Measurements from ENCODE around the gene UBE2G1. TPM values are rescaled to one million over a fixed set of nuclear protein-coding genes. Genes with fewer than 3 reads are reported as not detected.
A peak's percentile ranks its signal among the peaks of the same experiment; 100 is the strongest.

Gene UBE2G1
- total and polyA plus RNA-seq, 2 of the 13 experiments (the other 11 are each of a cell fraction or from before 2014, with no cell fraction given) = 27.9 to 42.6 TPM

DNA sequence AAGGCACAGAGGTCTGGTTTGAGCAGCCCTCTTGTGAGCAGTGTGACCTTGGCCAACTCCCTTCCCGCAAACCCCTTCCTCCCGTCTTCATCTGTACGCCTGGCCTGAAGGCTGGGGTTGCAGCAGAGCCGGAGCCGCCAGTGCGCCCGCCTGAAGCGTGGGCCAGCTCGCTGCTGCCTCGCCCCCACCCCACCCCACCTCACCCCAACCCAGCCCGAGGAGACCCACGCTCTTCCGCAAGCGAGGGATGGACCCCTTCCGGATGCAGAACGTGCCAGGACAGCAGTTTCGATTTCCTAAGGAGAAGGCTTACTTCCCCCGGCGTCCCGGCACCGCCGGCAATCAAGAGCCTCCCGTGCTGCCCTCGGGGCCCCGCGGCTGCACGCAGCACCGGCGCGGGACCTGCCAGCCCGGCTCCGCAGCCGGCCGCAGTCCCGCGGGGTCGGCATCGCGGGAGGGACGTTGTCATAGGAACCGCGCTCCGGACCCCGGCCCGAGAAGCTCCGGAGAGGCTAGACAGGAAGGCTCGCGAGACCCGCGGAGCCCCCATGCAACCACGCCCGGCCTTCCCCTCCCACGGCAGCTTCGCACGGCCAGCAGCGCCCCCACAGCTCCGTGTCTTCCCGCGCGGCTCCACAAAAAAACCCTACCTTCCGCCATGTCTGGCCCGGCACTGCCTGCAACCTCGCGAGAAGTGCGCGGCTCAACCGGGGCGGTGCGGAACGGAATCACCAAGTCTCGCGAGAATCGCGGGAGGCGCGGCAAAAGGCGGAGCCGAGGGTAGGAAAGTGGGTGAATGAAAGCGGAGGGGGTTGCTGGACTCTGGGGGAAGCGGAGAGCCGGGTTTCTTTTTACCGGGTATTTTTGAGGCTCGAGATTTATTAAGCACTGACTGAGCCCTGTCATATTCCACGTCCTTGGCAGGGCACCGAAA lies 102.9 kb downstream of the UBE2G1 start, which contains the start of gene ANKFY1 (continued):
- TF ChIP-seq, protein P1, sequence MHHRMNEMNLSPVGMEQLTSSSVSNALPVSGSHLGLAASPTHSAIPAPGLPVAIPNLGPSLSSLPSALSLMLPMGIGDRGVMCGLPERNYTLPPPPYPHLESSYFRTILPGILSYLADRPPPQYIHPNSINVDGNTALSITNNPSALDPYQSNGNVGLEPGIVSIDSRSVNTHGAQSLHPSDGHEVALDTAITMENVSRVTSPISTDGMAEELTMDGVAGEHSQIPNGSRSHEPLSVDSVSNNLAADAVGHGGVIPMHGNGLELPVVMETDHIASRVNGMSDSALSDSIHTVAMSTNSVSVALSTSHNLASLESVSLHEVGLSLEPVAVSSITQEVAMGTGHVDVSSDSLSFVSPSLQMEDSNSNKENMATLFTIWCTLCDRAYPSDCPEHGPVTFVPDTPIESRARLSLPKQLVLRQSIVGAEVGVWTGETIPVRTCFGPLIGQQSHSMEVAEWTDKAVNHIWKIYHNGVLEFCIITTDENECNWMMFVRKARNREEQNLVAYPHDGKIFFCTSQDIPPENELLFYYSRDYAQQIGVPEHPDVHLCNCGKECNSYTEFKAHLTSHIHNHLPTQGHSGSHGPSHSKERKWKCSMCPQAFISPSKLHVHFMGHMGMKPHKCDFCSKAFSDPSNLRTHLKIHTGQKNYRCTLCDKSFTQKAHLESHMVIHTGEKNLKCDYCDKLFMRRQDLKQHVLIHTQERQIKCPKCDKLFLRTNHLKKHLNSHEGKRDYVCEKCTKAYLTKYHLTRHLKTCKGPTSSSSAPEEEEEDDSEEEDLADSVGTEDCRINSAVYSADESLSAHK (CRISPR knock-in tag; IDR thresholded peaks at IDR 0.05; ENCODE audit: borderline replicate concordance) = no peak
- 0 out of 2 replicates have a peak, but pooled peaks have one; percentile 42 for TF ChIP-seq MYNN (CRISPR knock-in tag; IDR thresholded peaks at IDR 0.05; ENCODE audit: low read depth)
- no peak for TF ChIP-seq CREB1 (IDR thresholded peaks at IDR 0.05)
- TF ChIP-seq CREB1 (CRISPR knock-in tag; IDR thresholded peaks at IDR 0.05) = peak; percentile 46
- TF ChIP-seq, protein P2, sequence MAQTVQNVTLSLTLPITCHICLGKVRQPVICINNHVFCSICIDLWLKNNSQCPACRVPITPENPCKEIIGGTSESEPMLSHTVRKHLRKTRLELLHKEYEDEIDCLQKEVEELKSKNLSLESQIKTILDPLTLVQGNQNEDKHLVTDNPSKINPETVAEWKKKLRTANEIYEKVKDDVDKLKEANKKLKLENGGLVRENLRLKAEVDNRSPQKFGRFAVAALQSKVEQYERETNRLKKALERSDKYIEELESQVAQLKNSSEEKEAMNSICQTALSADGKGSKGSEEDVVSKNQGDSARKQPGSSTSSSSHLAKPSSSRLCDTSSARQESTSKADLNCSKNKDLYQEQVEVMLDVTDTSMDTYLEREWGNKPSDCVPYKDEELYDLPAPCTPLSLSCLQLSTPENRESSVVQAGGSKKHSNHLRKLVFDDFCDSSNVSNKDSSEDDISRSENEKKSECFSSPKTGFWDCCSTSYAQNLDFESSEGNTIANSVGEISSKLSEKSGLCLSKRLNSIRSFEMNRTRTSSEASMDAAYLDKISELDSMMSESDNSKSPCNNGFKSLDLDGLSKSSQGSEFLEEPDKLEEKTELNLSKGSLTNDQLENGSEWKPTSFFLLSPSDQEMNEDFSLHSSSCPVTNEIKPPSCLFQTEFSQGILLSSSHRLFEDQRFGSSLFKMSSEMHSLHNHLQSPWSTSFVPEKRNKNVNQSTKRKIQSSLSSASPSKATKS (CRISPR knock-in tag; IDR thresholded peaks at IDR 0.05) = no peak
- TF ChIP-seq NONO (IDR thresholded peaks at IDR 0.05) = no peak
- TF ChIP-seq NONO (CRISPR knock-in tag; conservative IDR thresholded peaks at IDR 0.05) = peak; percentile 87
- TF ChIP-seq NR2C2 (CRISPR knock-in tag; IDR thresholded peaks at IDR 0.05; ENCODE audit: borderline replicate concordance) = peak; percentile 31; the same call in 1 of the 2 replicates
- TF ChIP-seq NFE2L2 (IDR thresholded peaks at IDR 0.05; ENCODE audit: low read length) = no peak
- TF ChIP-seq, protein P3, sequence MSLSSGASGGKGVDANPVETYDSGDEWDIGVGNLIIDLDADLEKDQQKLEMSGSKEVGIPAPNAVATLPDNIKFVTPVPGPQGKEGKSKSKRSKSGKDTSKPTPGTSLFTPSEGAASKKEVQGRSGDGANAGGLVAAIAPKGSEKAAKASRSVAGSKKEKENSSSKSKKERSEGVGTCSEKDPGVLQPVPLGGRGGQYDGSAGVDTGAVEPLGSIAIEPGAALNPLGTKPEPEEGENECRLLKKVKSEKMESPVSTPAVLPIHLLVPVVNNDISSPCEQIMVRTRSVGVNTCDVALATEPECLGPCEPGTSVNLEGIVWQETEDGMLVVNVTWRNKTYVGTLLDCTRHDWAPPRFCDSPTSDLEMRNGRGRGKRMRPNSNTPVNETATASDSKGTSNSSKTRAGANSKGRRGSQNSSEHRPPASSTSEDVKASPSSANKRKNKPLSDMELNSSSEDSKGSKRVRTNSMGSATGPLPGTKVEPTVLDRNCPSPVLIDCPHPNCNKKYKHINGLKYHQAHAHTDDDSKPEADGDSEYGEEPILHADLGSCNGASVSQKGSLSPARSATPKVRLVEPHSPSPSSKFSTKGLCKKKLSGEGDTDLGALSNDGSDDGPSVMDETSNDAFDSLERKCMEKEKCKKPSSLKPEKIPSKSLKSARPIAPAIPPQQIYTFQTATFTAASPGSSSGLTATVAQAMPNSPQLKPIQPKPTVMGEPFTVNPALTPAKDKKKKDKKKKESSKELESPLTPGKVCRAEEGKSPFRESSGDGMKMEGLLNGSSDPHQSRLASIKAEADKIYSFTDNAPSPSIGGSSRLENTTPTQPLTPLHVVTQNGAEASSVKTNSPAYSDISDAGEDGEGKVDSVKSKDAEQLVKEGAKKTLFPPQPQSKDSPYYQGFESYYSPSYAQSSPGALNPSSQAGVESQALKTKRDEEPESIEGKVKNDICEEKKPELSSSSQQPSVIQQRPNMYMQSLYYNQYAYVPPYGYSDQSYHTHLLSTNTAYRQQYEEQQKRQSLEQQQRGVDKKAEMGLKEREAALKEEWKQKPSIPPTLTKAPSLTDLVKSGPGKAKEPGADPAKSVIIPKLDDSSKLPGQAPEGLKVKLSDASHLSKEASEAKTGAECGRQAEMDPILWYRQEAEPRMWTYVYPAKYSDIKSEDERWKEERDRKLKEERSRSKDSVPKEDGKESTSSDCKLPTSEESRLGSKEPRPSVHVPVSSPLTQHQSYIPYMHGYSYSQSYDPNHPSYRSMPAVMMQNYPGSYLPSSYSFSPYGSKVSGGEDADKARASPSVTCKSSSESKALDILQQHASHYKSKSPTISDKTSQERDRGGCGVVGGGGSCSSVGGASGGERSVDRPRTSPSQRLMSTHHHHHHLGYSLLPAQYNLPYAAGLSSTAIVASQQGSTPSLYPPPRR (CRISPR knock-in tag; IDR thresholded peaks at IDR 0.05; ENCODE audit: borderline replicate concordance) = peak; percentile 58; the same call in 1 of the 2 replicates
- no peak for TF ChIP-seq PLRG1 (conservative IDR thresholded peaks at IDR 0.05)
- no peak; the same call in 1 of the 2 replicates for TF ChIP-seq ZNF780A (CRISPR knock-in tag; IDR thresholded peaks at IDR 0.05)
- TF ChIP-seq HCFC1 (IDR thresholded peaks at IDR 0.05; ENCODE audit: low read depth, low read length) = no peak
- no peak for TF ChIP-seq IRX3 (CRISPR knock-in tag; IDR thresholded peaks at IDR 0.05; ENCODE audit: borderline replicate concordance, low read depth)
- peak; percentile 32; the same call in 1 of the 2 replicates for TF ChIP-seq FOSL2 (CRISPR knock-in tag; IDR thresholded peaks at IDR 0.05)
- TF ChIP-seq, protein P4, sequence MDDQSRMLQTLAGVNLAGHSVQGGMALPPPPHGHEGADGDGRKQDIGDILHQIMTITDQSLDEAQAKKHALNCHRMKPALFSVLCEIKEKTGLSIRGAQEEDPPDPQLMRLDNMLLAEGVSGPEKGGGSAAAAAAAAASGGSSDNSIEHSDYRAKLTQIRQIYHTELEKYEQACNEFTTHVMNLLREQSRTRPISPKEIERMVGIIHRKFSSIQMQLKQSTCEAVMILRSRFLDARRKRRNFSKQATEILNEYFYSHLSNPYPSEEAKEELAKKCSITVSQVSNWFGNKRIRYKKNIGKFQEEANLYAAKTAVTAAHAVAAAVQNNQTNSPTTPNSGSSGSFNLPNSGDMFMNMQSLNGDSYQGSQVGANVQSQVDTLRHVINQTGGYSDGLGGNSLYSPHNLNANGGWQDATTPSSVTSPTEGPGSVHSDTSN (CRISPR knock-in tag; IDR thresholded peaks at IDR 0.05; ENCODE audit: borderline replicate concordance) = 0 out of 2 replicates have a peak, but pooled peaks have one; percentile 21
- TF ChIP-seq FOXJ3 (CRISPR knock-in tag; IDR thresholded peaks at IDR 0.05; ENCODE audit: borderline replicate concordance) = peak; percentile 47; the same call in 1 of the 2 replicates
- 0 out of 2 replicates have a peak, but pooled peaks have one; percentile 5 for TF ChIP-seq ZNF629 (CRISPR knock-in tag; conservative IDR thresholded peaks at IDR 0.05)

Measured in HepG2 (cell line).